CD4-positive, alpha-beta T cell treated with Interleukin-17A for 1 hour (primary cell): ENCODE measurements around the gene KDM4F.

Experiments
- DNase-seq: peaks from one replicate; pipeline ENCODE4 v3.0.0-alpha.2; 2020

The KDM4F gene

DNA sequence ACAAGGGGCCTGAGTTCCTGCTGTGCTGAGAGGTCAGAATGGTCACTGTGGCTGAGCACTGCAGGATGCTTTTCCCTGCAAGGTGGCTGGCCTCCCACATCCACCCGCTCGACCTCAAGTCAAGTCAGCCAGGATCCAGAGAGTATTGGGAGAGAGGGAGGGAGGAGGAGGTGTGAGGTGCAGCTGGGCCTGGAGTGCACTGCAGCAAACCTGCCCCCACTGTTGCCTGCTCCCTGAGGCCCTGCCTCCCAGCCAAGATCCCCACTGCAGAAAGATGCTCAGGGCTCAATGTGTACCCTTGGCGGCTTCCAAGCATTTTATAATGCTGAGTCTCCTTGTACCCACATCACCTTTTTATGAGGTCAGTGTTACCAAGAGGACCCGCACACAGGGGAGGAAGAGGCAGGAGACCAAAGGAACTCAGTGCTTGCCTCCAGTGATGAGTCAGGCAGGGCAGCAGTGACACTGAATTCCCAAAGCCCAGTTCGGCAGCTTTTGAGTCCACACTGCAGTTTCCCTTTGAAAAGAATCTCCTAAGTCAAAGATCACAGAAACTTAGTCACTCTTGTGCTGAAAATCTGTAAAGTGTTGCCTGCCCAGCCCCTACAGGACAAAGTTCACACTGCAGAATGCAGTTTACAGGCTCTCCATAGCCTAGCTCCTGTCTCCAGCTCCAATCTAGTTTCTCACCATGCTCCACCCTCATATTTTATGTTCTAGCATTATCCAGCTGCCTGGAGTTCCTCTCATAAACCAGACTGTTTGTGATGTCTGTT, 43.5 kb downstream of the KDM4F start:
- peak; percentile 29 for DNase-seq

DNA sequence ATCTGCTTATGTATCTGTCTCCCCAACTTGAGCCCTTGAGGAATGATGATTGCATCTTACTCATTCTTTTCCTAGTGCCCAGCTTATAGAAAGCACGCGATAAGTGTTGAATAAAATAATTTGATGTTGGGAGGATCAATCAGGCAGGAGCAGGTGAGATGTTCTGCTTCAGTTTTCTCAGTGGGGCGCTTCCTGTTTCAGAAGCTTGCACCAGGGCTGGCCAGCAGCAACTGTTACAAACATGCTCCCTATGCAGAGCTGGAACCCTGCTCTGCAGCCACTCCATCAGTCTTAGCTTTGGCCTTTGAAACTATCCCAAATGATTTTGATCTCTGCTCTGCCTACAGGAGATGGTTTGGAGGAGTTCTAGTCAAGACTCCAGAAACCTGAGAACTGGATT, 44.3 kb downstream of the KDM4F start:
- DNase-seq = no peak

DNA sequence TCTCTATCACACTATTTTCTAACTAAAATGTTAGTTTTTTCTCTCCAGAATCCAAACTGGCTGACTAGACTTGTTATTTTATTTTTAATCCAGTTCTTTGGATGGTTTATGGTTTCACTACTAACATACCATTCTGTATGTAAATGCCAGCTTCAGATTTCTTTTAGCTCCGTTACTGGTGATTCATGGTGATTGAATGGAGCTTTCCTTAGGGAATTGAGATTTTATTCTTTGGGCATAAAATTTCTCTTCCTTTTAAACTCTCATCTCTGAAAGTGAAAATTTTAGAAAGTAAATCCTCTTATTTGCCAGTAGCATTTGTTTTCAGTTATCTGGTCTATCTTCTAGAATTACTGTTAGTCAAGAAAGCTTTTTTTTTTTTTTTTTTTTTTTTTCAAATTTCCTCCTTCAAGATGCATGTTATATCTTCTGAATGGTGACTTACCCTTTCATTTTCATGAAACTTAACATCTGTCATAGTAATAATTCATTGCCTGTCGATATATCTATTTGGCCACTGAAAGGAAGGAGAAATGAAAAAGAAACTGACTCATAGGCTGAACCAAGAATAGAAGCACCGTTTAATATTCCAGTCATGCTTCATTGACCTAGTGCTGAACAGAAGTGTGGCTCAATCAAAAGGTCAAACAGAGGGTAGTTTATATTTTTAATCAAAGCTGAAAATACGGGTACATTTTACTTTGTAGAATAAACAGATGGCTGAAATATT, 46.8 kb downstream of the KDM4F start:
- peak; percentile 9 for DNase-seq

DNA sequence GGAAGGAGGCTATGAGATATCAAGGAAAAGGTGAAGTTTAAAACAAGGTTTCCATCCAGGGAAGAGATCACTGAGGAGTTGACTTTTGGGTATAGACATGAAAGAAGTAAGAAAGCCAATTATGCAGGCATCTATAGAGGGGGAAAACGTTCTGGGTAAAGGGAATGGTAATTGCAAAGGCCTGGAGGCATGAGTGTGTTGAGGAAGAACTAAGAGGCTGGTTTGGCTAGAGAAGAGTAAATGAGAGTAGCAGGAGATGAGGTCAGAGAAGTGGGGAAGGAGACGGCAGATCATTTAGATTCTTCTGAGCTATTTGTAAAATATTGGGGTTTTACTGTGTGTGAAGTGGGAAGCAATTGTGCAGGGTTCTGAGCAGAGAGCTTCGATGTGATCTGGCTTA, 48.0 kb downstream of the KDM4F start:
- no peak for DNase-seq

DNA sequence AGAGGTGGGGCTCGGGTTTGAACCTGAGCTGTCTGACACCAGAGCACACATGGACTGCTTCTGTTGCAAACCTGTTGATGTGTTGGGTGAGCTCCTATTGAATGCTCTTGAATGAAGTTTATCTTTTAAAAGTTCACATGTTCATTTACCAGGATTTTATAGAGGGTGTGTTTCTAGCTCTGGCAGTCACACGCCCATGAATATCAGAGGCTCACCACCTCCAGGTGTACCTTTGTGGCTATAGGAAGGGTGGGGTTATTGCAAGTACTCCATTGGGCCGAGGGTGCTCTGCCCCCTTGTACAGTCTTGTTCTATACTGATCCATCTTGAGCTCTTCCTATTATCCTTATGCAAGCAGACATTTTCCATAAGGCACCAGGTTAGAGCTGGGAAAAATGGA, 49.6 kb downstream of the KDM4F start:
- no peak for DNase-seq

DNA sequence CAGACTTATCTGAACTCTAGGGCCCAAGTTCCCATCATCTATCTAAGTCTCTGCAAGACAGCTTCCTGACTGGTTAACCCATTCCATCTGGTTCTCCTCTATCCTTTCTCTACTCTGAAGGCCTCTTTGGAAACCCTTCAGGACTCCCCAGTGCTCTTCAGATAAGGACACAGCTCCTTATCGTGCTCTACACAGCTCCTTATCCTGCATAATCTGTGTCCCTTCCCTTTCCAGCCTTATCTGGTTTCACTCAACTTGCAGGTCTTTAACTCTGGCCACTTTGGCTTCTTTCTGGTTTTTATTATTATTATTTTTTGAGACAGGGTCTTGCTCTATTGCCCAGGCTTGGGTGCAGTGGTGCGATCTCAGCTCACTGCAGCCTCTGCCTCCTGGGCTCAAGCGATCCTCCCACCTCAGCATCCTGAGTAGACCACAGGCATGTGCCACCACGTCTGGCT, 51.0 kb downstream of the KDM4F start:
- no peak for DNase-seq
